ENCODE results near the gene TLR3.

TLR3 gene

DNA sequence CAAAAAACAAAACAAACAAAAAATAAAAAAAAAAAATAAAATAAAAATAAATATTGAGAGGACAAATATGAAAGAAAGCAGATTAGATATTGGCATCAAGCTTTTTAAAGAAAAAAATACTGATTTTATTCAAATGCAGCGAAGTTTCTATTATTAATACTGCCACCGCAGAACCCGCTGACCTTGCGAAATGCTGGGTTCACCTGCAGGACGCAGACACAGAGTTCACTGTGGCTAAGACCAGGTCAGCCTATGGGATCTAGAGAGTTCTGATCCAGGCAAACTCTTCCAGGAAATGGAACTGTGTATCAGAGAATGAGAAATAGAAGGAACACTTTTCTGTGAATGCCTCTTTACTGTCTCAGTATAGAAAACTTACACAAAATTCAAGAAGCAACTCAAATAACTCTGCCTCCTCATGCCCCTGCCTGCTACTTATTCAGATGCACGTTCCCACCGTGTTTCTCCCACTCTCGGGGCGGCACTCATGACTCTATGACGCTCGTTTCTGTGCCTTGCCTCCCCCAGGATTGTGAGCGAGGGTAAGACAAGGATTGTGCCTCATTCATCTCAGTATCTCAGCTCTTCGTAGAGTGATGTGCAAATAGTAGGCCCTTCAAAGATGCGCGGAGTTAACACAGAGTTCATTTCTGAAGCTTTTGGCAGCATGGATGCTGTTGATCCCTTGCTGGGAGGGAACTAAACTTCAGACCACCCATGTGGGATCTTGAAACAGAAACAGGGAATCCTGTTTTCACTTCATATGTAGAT lies 44.1 kb upstream of the TLR3 start:
- in situ Hi-C loops (cut with HindIII; ENCODE audit: low sequenced_read_pairs), result loop anchor here (10.0 to 25.0 kb wide), 2 partner anchors 380 to 838 kb away; no protein-coding TSS in a partner anchor
- DNase-seq (ENCODE audit: low read depth), result no peak

DNA sequence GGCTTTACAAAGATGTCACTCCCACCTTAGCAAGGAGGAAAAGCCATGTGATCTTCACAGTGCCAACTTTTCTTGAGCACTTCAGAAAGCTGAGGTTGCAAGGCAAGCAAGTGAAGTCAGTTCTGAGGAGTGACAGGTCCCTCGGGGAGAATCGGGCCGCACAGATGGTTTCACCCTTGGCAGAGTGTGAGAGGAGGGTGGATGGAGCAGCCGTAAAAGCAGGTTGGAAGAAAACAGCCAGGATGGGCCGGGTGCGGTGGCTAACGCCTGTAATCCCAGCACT lies 43.6 kb upstream of the TLR3 start:
- TF ChIP-seq, protein P1, sequence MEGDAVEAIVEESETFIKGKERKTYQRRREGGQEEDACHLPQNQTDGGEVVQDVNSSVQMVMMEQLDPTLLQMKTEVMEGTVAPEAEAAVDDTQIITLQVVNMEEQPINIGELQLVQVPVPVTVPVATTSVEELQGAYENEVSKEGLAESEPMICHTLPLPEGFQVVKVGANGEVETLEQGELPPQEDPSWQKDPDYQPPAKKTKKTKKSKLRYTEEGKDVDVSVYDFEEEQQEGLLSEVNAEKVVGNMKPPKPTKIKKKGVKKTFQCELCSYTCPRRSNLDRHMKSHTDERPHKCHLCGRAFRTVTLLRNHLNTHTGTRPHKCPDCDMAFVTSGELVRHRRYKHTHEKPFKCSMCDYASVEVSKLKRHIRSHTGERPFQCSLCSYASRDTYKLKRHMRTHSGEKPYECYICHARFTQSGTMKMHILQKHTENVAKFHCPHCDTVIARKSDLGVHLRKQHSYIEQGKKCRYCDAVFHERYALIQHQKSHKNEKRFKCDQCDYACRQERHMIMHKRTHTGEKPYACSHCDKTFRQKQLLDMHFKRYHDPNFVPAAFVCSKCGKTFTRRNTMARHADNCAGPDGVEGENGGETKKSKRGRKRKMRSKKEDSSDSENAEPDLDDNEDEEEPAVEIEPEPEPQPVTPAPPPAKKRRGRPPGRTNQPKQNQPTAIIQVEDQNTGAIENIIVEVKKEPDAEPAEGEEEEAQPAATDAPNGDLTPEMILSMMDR (IDR thresholded peaks at IDR 0.05; ENCODE audit: low read depth, low read length, missing control alignments), result no peak
- H3K4me3 ChIP-seq (ENCODE audit: low read depth, low read length), result no peak overlapping the region
- in situ Hi-C loops (cut with HindIII; ENCODE audit: low sequenced_read_pairs), result loop anchor here (10.0 to 25.0 kb wide), 2 partner anchors 381 to 838 kb away; no protein-coding TSS in a partner anchor
- no peak for DNase-seq (ENCODE audit: low read depth)

More for the DNA sequence above, 44.1 kb upstream of the TLR3 start:
- H3K4me3 ChIP-seq (ENCODE audit: low read depth, low read length), result no peak overlapping the region
- TF ChIP-seq, protein P1 (IDR thresholded peaks at IDR 0.05; ENCODE audit: low read depth, low read length, missing control alignments), result no peak

DNA sequence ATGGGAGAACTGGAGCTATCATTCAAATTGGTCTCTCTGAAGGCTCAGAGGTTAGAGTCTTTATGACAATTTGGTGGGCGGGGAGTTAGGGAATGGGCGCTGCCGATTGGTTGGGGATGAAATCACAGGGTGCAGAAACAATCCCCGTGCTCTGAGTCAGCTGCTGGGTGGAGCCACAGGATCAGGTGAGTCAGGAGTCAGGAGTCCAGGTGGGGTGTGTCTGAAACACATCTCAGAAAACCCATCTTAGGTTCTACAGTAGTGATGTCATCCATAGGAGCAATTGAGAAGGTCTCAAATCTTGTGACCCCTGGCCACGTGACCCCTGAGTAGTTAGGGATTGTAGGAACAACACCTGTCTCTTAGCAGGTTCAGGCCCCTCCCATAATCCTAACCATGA lies 41.6 kb upstream of the TLR3 start:
- in situ Hi-C loops (cut with HindIII; ENCODE audit: low sequenced_read_pairs), result loop anchor here (10.0 to 25.0 kb wide), 2 partner anchors 383 to 840 kb away; no protein-coding TSS in a partner anchor
- DNase-seq (ENCODE audit: low read depth), result no peak
- TF ChIP-seq, protein P1 (IDR thresholded peaks at IDR 0.05; ENCODE audit: low read depth, low read length, missing control alignments), result no peak
- H3K4me3 ChIP-seq (ENCODE audit: low read depth, low read length), result no peak overlapping the region

DNA sequence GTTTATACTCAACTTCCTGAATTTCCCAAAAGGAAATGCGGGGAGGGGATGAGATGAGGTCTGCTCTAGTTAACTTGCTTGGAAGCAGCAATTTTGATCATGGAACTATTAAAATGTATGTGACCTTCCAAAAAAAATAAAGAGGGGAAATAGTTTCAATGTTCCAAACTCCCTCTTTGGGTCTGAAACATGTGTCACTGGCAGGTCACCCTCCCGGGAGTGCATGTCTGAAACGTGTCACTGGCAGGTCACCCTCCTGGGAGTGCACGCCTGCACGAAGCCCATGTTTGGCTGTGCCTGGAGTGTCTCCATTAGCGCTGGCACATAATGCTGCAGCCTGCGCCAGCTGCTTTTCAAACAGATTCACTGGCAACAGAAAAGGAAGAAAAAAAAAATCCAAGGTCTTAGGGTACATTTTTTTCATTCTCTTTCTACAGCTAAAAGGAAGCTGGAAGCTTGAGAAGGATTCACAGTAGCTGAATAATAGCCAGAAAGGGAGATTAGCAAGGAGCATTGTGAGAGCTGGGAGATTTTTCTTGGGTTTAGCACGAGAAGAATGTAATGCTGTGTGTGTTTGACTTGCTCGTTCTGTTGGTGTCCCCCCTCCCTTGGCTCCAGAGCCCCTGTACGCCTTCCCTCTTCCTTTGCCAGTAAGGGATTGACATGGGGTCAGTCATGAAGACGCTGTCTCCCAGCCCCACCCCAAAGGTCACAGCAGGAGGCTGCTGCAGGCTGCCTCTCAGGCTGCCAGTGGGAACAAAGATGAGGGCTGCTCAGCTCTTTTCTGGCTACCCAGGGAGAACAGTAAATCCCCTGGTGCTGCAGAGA lies 39.2 kb upstream of the TLR3 start:
- TF ChIP-seq, protein P1 (IDR thresholded peaks at IDR 0.05; ENCODE audit: low read depth, low read length, missing control alignments), result no peak
- in situ Hi-C loops (cut with HindIII; ENCODE audit: low sequenced_read_pairs), result loop anchor here (10.0 to 25.0 kb wide), 2 partner anchors 385 to 842 kb away; no protein-coding TSS in a partner anchor
- peak overlapping the region; percentile 4 for H3K4me3 ChIP-seq (ENCODE audit: low read depth, low read length)
- DNase-seq (ENCODE audit: low read depth), result peak; percentile 49

DNA sequence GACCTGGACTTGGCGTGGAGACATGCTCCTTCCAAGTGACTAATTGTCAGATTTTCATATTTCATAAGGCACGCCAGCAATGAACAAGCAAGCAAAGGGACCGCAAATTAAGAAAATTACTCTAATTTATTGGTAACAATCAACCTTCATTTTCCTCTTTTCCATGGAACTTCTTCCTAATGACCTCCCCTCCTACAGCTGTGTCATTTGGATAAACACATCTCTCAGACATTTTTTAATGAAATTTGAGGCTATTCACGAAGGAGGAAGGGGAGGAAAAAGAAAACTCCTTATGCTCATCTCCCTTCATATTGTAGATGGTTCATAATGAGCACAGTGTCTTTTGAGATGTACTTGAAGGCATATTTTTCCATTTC lies 38.6 kb upstream of the TLR3 start:
- DNase-seq (ENCODE audit: low read depth), result no peak
- no peak overlapping the region for H3K4me3 ChIP-seq (ENCODE audit: low read depth, low read length)
- in situ Hi-C loops (cut with HindIII; ENCODE audit: low sequenced_read_pairs), result loop anchor here (25.0 kb wide), 1 partner anchor 843 kb away; no protein-coding TSS in a partner anchor
- TF ChIP-seq, protein P1 (IDR thresholded peaks at IDR 0.05; ENCODE audit: low read depth, low read length, missing control alignments), result no peak

DNA sequence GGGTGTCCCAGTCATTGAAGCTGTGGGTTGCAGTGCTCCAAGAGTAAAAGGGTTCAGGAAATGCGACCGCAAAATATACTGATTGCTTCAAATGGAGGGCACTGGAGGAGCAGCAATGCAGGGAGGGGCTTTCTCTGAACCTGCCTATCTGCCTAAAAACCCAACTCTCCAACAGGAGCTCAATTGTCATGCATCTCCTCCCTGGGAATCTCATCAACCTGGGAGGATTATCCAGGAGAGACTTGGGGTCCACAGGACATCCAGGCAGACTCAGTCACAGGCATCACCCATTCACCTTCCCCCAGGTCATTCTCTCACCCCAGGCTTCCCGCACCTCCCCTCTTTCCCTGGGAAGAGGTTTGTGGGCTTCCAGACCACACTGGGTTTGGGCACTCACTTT lies 38.2 kb upstream of the TLR3 start:
- no peak for DNase-seq (ENCODE audit: low read depth)

More for the DNA sequence above, 38.2 kb upstream of the TLR3 start:
- TF ChIP-seq, protein P1 (IDR thresholded peaks at IDR 0.05; ENCODE audit: low read depth, low read length, missing control alignments), result no peak
- in situ Hi-C loops (cut with HindIII; ENCODE audit: low sequenced_read_pairs), result loop anchor here (25.0 kb wide), 1 partner anchor 843 kb away; no protein-coding TSS in a partner anchor
- no peak overlapping the region for H3K4me3 ChIP-seq (ENCODE audit: low read depth, low read length)

Data from astrocyte of the cerebellum (primary cell).